ENCODE results near the gene CLIC4.
"Not testable (repeated sequence)": the region's sequence is repeated elsewhere in the genome, so short reads cannot be mapped to it uniquely, and the experiment has no call there.

Gene CLIC4

GRCh38 chr1:24775916-24776315 is 30.7 kb downstream of the CLIC4 start:
- no peak for DNase-seq

GRCh38 chr1:24776821-24777220 is 31.6 kb downstream of the CLIC4 start:
- no peak for DNase-seq

GRCh38 chr1:24778141-24778540 is 32.9 kb downstream of the CLIC4 start:
- no peak for DNase-seq

DNA sequence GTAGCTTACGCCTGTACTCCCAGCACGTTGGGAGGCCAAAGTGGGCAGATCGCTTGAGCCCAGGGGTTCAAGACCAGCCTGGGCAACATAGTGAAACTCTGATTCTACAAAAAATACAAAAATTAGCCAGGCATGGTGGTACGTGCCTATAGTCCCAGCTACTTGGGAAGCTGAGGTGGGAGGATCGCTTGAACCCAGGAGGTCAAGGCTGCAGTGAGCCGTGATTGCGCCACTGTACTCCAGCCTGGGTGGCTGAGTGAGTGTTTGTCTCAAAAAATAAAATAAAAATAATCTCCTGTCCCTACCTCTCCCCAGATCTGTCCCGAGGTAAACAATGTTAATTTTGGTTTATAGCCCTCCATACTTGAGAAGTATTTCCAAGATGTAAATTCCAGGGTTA is 34.0 kb downstream of the CLIC4 start:
- DNase-seq: not testable (repeated sequence)

- DNase-seq: no peak
These were observed 34.6 kb downstream of the CLIC4 start for GRCh38 chr1:24779689-24780464.

GRCh38 chr1:24780626-24781025 is 35.4 kb downstream of the CLIC4 start:
- DNase-seq: not testable (repeated sequence)

DNA sequence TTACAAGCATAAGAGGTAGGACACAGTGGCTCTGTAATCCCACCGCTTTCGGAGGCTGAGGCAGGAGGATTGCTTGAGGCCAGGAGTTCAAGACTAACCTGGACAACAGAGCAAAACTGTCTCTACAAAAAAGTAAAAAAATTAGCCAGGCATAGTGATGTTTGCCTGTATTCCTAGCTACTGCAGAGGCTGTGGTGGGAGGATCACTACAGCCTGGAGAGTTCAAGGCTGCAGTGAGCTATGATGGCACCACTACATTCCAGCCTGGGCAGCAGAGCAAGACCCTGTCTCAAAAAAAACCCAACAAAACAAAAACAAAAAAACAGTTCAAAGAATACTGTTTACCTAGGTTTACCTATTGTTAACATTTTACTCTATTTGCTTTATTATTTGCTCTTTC is 37.4 kb downstream of the CLIC4 start:
- DNase-seq: no peak

GRCh38 chr1:24783713-24784112 is 38.5 kb downstream of the CLIC4 start:
- DNase-seq: no peak

- DNase-seq: no peak
These were observed 40.9 kb downstream of the CLIC4 start for GRCh38 chr1:24786191-24786590.

DNA sequence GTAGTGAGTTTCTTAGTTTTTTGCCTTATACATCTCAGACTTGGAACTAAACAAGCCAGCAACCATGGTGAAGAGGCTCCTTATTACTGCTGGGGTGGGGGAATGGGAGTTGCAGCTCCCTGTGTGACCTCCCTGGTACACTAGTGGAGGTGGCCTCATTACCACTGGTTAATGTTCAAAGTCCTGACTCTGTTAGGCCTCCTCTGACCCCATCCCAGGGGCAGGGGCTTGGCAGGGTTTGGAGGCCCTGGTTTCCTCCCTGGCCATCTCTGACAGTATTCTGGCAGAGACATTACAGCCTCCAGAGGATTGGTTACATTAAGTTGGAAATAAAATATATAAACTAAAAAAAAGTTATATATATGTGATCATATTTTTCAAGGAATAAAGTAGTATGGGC is 45.2 kb downstream of the CLIC4 start:
- no peak for DNase-seq

DNA sequence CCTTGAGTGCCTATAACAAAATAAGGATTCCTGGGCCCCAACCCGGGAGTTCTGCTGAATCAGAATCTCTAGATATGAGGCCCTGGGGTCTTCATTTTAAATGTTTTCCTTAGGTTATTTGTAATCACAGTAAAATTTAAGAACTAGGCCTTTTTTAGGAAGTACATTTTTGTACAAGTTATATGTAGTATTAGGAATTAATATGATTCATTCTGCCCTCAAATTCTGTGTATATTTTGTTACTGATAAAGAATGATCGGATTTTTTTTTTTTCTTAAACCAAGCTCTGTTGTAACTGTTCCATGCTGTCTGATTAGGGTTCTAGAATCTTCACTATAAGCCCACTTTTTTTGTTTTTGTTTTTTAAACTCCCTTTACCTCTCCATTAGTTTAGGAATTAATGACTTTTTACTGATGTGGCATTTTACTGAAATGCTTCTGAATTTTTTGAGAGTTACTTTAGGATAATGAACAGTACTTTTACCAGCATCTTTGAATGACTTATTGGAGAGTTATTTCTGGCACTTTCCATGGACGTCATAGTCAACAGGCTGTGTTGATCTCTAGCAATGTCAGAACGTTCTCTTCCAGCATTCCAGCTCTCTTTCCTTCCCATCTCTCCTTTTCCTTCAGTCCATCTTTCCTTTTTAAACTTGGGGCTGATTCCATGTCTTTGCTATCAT is 48.3 kb downstream of the CLIC4 start:
- DNase-seq: no peak

GRCh38 chr1:24794130-24794502 is 48.9 kb downstream of the CLIC4 start:
- not testable (repeated sequence) for DNase-seq

- DNase-seq: no peak
These were observed 50.0 kb downstream of the CLIC4 start for GRCh38 chr1:24795236-24795635.

DNA sequence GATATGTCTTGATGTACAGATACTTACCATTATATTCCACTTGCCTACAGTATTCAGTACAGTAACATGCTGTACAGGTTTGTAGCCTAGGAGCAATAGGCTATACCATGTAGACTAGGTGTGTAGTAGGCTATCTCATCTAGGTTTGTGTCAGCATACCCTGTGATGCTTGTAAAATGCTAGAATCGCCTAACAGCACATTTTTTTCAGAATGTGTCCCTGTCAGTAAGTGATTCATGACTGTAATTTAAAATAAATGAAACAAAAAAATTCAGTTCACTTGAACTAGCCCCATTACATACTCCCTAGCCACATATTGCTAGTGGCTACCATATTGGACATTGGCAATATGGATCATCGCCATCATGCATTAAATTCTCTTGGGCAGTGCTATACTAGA is 51.3 kb downstream of the CLIC4 start:
- no peak for DNase-seq

DNA sequence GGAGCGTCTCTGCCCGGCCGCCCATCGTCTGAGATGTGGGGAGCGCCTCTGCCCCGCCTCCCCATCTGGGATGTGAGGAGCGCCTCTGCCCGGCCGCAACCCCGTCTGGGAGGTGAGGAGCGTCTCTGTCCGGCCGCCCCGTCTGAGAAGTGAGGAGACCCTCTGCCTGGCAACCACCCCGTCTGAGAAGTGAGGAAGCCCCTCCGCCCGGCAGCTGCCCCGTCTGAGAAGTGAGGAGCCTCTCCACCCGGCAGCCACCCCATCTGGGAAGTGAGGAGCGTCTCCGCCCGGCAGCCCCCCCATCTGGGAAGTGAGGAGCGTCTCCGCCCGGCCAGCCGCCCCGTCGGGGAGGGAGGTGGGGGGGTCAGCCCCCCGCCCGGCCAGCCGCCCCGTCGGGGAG is 54.0 kb downstream of the CLIC4 start:
- not testable (repeated sequence) for DNase-seq

- no peak for DNase-seq
These were observed 55.9 kb downstream of the CLIC4 start for GRCh38 chr1:24801176-24801575.

- DNase-seq: no peak
These were observed 58.0 kb downstream of the CLIC4 start for GRCh38 chr1:24803220-24803619.

DNA sequence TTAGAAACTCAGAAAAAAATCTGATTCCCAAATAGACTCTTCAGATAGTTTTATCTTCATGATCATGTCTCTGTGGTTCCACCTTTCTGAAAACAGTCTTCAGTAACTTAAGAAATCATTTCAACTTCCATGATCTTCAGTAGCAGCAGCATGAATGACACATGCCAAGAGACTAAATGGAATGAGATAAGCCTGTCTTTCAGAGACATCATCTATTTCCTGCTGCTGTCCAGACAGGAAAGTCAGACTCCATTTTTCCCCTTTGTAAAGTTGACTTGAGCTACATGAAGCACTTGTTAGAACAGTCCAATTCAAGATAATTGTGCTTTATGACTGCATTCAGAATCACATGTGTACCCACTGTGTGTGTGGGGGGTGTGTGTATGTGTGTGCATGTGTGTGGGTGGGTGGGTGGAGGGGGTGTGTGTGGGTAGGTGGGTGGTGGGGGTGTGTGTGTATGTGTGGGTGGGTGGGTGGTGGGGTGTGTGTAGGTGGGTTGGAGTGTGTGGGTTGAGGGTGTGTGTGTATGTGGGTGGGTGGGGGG is 58.8 kb downstream of the CLIC4 start:
- no peak for DNase-seq

DNA sequence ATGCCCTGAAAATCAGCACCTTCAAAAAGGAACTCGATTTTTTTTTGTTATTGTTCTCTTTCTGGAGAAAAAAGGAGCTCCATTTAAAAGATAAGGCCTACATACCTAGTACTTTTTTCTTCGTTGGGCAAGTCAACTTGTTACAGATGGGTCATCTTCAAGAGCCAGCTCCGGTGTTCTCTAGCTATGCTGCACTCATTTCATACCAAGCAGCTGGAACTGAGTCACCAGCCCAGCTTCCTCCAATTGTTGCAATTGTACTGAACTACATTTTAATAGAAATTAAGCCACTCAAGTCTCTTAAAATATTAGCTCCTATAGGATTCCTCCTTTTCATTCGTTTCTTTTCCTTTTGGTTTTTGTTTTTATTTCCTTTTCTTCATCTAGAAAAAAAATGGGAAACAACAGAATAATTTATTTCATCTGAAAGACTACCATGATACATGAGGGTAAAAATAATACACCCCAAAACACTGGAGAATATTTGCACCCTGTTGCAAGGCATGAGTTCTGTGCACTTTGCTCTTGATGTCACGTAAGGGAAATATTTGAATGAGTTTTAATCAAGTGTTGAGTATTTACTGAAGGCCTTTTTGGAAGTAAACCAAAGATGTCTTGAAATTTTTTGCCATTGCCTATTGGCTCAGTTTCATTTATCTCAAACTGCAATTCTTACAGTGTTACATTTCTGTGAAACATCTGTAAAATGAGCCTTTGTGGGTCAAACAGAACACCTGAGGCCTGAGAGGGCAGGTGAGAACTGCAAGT is 60.5 kb downstream of the CLIC4 start:
- no peak for DNase-seq

DNA sequence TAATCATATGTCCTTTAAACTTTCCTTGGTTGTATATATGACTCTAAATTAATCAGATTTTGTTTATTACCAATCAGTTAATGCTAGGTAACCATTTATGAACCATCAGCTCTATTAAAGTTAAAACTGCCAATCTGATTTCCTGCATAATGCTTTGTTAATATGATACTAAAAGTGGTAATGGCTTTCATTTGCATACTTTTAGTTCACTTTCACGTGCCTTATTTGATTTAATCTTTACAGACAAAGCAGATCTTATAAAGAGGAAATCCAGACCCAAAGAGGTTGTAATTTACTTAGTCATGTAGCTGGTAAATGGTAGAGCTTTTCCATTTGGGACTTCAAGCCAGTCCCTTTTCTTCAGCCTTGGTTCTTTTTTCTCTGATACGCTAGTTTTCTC is 61.3 kb downstream of the CLIC4 start:
- no peak for DNase-seq

- not testable (repeated sequence) for DNase-seq
These were observed 66.2 kb downstream of the CLIC4 start for GRCh38 chr1:24811494-24811893.

- not testable (repeated sequence) for DNase-seq
These were observed 75.0 kb downstream of the CLIC4 start for GRCh38 chr1:24820221-24820620.

DNA sequence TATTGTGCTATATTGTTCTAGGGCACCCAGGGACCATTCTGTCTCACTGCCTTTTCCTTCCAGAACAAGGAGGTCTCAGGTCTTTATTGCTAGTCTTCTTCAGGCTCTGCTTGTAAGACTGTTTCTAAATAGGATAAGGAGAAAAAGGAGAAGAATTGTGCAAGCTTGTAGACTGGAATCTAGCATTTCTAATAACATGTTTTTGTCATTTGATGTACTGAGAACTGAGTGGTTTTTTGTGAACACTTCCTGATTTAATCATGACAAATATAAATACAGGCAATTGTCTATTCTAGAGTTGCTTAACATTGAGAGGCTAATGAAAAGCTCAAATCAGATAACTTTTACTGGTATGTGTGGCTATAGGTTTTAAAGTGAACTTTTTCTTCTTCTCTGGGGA is 77.6 kb downstream of the CLIC4 start:
- DNase-seq: no peak

GRCh38 chr1:24823486-24823885 is 78.2 kb downstream of the CLIC4 start:
- DNase-seq: not testable (repeated sequence)
